Measurements from ENCODE around the gene ADAM8.

- TF ChIP-seq CTCF (IDR thresholded peaks at IDR 0.05; ENCODE audit: borderline replicate concordance, extremely low read depth, low read length, poor library complexity, severe bottlenecking) = no peak
- no peak for TF ChIP-seq EZH2 (IDR thresholded peaks at IDR 0.05; ENCODE audit: borderline replicate concordance, low read depth, low read length, severe bottlenecking)
Observed at GRCh38 chr10:133229265-133230043, 47.2 kb downstream of the ADAM8 start.

All from DND-41 (cell line).